Caki2 (cell line): ENCODE results near the gene PPP2R5A. TPM values are rescaled to one million over a fixed set of nuclear protein-coding genes. Genes with fewer than 3 reads are reported as not detected.

Experiments
- DNase-seq: peaks from one replicate; pipeline ENCODE4 v3.0.0-alpha.2; 2015; ENCODE audit warnings: low read depth
- in situ Hi-C: cut with HindIII; loops from 2 replicates; pipeline ENCODE4 v1.10.0; 2016; ENCODE audit warnings: low sequenced_read_pairs, low pct_unique_long_range_greater_than_20kb, mixed read lengths
- total RNA-seq: library from RNA; depleted of rRNA; stranded (reverse); fragments of >200 nt; shearing (Covaris generic); gene quantifications from 2 replicates; pipeline ENCODE4 v1.2.3, GENCODE V29; 2014; ENCODE audit warnings: low replicate concordance; rRNA removed

The PPP2R5A gene
- 69.9 and 85.8 TPM in 2 replicates for total RNA-seq

GRCh38 chr1:212284744-212285684, at the start of gene PPP2R5A:
Gene PPP2R5A (plus strand): TSS chr1:212285410. CDS start chr1:212286111, 701 bp downstream.
- in situ Hi-C loops = no loop called here
- DNase-seq = peak; percentile 100

DNA sequence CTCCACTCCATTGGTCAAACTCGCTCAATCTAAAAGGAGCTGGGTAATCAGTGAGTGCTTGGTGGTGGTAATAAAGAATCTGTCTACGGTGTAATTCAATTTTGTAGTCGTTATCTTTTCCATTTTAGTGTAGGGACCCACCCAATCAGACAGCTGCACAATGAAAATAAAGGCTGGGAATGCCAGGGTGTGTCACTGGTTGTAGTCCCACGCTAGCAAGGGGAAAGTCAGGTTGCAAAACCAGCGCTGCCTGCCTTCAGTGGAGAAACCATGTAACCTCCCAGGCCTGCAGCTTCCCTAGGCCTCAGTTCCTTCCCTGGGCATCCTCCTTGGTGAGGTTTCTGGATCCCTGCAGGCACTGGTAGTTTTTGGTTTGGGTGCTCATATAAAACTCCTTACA, 49.4 kb upstream of the PPP2R5A start:
- DNase-seq = no peak
- in situ Hi-C loops = no loop called here

DNA sequence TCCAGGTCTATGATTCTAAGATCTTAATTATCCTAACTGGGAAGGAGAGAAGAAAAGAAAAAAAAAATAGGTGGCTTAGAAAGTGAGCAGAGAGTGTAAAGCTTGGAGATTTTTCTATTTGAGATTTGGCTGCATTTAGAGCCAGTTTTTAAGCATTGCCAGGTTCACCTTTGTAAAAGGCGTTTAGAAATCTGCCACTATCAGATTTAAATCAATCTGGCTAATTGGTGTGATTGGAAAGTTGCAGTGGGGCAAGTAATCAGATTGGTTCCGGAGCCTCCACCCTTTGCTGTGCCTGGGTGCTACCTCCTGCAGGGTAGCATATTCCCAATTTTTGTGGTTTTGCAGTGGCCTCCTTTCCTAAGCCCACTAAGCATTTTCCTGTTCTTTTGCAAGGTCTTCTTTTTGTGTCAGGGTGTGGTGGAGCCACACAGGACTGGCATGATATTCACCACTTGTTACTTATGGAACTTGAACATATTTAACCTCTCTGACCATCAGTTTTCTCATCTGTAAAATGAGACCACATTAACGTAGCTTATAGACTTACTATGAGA, 48.5 kb upstream of the PPP2R5A start:
- in situ Hi-C loops = no loop called here
- no peak for DNase-seq

- in situ Hi-C loops = no loop called here
- peak; percentile 73 for DNase-seq
These were observed 47.6 kb upstream of the PPP2R5A start for GRCh38 chr1:212237651-212238050.

DNA sequence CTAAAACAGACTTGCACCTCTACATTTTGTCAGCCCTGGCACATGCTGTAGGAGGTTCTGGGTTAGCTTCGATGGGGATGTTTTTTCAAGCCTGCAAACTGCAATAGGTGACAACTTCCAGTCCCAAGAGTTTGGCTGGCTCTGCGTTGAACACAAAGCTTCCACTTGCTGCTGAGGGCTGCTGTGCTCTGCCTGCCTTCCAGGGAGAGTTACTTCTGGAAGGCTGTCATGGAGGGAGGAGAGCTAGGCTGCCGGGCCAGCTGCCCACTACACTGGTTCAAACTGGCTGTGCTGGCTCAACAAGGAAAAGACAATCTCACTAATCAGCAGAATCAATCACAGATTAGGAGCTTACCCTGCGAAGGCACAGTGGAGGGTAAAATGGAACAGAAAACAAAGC, 46.7 kb upstream of the PPP2R5A start:
- DNase-seq = no peak
- in situ Hi-C loops = no loop called here

DNA sequence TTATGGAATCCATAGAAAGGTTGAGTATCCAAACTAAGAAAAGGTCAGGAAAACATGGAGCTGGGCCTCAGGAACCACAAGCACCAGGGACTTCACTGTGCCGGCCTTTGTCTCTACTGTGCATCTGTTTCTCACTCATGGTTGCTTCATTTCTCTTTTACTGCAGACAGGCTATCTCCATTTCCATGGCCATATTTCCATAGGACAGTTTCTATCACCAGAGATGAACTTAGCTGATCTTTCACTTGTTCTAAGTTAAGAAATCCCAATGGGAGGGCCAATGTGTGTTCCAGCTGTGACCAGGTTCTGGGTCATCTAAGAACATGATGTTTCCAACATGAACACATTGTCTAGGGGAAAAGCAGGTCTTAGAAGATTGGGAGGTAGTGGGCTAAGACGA, 43.7 kb upstream of the PPP2R5A start:
- in situ Hi-C loops = no loop called here
- DNase-seq = no peak

- no peak for DNase-seq
- in situ Hi-C loops = no loop called here
These were observed 43.3 kb upstream of the PPP2R5A start for GRCh38 chr1:212241957-212242287.

- in situ Hi-C loops = no loop called here
These were observed 42.8 kb upstream of the PPP2R5A start for GRCh38 chr1:212242288-212242984.

GRCh38 chr1:212242985-212243308, 42.3 kb upstream of the PPP2R5A start:
- DNase-seq = no peak
- in situ Hi-C loops = no loop called here

More at GRCh38 chr1:212242288-212242984, 42.8 kb upstream of the PPP2R5A start:
- no peak for DNase-seq

GRCh38 chr1:212244441-212244840, 40.8 kb upstream of the PPP2R5A start:
- in situ Hi-C loops = no loop called here
- DNase-seq = no peak

- in situ Hi-C loops = no loop called here
- peak; percentile 41 for DNase-seq
These were observed 38.0 kb upstream of the PPP2R5A start for GRCh38 chr1:212247179-212247721.

GRCh38 chr1:212247988-212248387, 37.2 kb upstream of the PPP2R5A start:
- no peak for DNase-seq
- in situ Hi-C loops = no loop called here

- in situ Hi-C loops = no loop called here
- DNase-seq = no peak
These were observed 30.3 kb upstream of the PPP2R5A start for GRCh38 chr1:212254853-212255363.

GRCh38 chr1:212255705-212256307, 29.4 kb upstream of the PPP2R5A start:
- DNase-seq = no peak
- in situ Hi-C loops = no loop called here

DNA sequence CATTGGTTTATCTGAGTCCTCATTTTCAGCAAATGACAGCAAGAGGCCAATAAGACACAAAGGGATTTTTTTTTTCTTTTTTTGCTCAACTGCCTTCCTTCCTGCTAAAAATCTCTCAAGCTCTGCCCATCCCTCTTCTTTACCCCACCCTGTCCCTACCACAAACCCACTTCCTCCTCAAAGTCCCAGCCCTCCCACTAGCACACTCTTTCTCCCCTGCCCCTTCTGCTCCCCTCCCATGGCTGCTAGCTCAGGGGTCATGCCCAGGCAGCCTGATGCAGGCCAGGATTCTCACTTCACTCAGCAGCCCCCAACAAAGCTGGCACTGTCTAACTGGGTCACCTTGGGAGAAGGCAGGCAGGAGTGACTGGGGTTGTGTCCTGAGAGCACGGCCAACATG, 28.8 kb upstream of the PPP2R5A start:
- no peak for DNase-seq
- in situ Hi-C loops = no loop called here

GRCh38 chr1:212257157-212257556, 28.1 kb upstream of the PPP2R5A start:
- in situ Hi-C loops = no loop called here
- no peak for DNase-seq

DNA sequence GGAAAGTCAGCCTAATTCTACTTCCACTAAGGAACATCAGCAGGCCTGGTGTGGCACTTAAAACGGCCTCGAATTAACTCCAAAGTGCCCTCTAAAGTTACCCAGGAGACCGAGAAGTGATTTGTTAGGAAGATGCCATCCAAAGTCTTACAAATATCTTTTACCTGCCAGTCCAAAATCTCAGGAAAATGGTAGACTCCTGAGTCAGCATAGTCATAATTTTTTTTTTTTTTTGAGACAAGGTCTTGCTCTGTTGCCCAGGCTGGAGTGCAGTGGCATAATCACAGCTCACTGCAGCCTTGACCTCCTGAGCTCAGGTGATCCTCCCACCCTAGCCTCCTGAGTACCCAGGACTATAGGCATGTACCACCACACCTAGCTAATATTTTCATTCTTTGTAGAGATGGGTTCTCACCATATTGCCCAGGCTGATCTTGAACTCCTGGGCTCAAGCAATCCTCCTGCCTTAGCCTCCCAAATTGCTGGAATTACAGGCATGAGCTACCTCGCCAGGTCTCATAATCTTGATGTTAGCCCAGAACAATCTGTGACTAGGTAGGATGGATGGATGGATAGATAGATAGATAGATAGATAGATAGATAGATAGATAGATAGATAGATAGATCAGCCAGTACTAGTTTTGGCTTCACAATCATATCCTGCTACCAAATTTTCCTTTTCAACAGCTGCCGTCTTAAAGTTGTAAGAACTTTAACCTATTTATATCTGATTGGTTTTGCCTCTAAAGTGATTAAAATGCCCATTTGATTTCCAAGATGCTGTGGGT, 25.3 kb upstream of the PPP2R5A start:
- in situ Hi-C loops = no loop called here
- no peak for DNase-seq
